ENCODE results near the gene HMCN2.
A peak's percentile ranks its signal among the peaks of the same experiment; 100 is the strongest.
"Not testable (repeated sequence)": the region's sequence is repeated elsewhere in the genome, so short reads cannot be mapped to it uniquely, and the experiment has no call there.

Gene HMCN2

DNA sequence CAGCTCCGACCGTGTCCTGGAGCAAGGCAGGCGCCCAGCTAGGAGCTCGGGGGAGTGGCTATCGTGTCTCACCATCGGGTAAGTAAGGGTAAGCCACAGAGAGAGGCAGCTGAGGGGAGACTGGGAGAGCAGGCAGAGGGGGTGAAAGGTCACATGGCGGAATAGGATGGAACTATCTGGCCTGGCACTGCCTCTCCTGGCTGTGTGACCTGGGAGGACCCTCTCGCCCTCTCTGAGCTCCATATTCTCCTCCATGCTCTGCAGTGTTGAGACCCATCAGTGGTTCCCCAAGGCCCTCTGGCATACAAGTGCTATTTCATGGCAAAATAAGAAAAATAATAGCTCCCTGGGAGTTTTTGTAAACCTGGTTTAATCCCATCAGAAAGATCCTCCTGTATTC lies 135.3 kb downstream of the HMCN2 start:
- DNase-seq = no peak

DNA sequence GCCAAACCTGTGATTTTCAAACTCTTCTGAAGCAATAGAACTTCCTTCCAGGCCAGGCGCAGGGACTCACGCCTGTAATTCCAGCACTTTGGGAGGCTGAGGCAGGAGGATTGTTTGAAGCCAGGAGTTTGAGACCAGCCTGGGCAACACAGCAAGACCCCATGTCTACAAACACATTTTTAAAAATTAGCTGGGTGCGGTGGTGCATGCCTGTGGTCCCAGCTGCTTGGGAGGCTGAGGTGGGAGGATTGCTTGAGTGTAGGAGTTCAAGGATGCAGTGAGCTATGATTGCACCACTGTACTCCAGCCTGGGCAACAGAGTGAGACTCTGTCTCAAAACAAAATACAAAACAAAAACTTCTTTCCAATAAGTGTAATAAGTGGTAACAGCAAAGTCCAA lies 136.2 kb downstream of the HMCN2 start:
- not testable (repeated sequence) for DNase-seq

DNA sequence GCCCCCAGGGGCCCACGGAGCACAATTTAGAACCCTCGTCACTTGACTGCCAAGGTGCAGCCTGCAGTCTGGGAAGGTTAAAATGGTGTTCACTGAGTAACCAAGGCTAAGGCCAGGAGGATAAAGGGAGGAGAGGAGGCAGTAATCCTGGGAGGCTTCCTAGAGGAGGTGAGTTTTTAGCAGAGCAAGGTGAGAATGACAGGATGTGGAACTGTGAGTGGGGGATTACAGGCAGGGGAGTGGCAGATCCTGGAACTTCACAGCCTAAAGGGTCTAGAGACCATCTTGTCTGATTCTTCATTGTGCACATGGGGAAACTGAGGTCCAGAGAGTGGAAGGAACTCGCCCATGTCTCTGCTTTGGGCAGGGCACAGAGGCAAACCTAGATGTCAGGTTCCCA lies 136.7 kb downstream of the HMCN2 start:
- no peak for DNase-seq

DNA sequence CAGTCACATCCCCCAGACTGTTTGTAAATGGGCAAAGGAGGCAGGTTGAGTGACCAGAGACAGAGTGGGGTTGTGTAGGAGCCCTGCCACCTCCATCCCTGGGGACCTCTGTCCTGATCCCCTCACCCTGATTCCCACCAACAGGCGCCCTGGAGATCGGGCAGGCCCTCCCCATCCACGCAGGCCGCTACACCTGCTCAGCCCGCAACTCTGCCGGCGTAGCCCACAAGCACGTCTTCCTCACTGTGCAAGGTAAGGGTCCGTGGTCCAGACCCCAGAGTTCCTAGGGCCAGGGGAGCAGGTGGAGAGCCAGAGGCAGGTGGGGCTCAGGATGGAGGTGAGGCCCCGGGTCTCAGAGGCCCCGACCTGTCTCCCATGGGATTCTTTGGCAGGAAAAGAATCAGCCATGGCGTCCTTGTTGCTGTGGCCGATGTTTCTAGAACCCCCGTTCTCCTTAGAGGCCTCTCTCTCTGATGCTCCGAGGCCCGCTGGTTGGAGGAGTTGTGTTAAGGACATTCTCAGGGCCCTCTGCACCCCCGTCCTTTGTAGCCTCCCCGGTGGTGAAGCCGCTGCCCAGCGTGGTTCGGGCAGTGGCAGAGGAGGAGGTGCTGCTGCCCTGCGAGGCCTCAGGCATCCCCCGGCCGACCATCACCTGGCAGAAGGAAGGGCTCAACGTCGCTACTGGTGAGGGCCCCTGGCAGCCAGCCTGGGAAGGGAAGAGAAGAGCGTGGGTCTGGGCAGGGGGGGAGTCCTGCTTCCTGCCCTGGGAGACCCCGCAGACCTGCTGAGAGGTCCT lies 137.3 kb downstream of the HMCN2 start:
- DNase-seq = no peak

DNA sequence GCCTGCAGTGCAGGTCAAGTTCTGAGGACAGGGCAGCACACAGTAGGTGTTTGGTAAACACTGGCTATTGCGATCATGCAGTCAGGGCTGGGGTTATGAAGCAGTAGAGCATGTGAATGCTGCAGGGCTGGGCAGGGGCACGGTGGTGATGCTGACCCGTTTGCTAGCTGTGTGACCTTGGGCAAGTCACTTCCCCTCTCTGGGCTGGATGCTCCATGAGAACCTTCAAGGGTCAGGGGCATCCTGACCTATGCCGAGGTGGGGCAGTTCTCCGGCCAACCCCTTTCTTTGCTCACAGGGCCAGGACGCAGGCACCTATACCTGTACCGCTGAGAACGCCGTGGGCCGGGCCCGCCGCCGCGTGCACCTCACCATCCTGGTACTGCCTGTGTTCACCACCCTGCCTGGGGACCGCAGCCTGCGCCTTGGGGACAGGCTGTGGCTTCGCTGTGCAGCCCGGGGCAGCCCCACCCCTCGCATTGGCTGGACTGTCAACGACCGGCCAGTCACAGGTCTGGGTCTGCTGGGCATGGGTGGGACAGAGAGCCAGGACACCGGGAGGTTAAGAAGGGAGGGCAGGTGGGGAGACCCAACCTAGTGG lies 140.2 kb downstream of the HMCN2 start:
- no peak for DNase-seq

DNA sequence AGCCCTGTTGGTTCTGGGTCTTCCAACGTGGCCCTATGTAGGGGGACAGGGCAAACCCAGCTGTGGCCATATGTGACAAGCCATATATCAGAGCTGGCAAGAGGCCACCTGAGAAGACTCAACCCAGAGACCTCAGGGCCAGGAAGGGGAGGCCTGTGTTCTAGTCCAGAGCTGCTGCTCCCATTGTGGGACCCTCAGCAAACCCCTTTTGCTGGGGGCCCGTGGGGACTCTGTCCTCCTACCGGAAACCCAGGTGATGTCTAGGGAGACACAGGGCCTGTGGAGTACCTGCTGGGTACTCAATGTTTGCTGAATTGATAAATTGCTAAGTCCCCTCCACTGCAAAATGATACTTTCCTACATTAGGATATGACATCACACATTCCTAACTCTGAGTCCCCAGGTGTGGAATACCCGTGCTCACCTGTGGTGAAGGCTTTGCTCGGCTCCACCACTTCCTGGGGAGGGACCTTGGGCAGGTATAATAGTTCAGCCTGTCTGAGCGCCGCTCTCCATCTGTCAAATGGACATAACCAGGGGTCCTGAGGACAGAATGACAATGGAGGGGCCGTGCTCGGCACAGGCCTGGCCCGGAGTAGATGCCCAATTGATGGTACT lies 140.8 kb downstream of the HMCN2 start:
- DNase-seq = no peak

DNA sequence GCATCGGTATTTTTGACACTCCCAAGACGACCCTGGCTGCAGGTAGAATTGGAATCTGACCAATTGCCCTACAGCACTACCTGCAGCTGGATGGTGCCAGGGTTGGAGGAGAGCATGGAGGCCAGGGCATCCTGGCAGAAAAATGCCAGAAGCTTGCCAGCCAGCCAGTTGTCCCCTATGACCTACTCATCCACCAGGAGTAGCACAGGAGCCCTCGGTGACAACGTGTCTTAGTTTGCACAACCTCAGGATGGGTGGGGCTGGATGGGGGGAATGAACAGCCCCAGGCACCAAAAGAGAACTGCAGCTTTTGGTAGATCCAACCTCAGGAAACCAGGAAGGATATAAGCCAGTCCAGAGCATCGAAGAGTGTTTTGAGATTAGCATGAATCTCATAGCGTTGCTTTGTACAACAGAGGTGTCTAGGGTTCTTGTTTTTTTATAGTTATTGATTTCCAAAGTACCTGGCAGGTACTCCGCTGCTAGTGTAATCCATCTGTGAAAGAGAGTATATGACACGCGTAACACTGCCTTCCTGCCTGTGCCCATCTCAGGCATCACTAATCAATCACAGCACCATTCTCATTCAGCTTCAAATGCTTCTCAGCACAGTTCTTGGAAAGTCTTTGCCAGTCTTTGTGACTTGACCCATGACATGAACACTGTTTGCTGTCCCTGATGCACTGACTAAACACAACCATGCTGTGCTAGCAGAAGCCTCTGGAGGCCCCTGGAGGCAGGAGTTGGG lies 142.5 kb downstream of the HMCN2 start:
- DNase-seq = no peak

DNA sequence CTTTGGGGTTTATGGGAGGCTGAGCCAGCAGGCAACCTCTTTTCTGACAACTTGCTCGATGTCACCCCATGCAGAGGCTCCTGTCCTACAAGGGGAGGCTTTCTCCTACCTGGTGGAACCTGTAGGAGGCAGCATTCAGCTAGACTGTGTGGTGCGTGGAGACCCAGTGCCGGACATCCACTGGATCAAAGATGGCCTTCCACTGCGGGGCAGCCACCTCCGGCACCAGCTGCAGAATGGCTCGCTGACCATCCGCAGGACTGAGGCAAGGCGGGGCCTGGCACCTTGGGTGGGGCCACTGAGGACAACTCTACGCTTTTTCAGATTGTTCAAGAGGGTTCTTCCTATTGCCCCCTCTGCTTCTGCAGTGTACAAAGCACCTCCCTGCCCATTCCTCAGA lies 143.1 kb downstream of the HMCN2 start:
- DNase-seq = no peak

DNA sequence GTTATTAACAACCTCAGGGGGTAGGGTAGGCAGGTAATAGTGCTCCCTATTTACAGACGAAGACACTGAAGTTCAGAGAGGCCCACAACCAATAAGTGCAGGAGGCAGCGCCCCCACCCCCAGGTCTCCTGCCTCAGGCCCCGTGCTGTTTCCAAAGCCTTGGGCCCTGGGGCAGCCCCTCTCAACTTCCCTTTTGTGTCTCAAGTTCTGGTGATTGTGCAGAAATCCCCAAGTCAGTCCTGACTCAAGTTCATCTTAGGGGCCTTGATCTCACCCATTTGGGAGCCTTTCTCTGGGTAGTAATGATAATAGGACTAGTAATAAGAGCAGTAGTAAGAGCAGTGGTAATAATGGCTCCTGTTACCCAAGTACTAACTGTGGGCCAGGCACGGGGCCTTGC lies 143.7 kb downstream of the HMCN2 start:
- DNase-seq = no peak

DNA sequence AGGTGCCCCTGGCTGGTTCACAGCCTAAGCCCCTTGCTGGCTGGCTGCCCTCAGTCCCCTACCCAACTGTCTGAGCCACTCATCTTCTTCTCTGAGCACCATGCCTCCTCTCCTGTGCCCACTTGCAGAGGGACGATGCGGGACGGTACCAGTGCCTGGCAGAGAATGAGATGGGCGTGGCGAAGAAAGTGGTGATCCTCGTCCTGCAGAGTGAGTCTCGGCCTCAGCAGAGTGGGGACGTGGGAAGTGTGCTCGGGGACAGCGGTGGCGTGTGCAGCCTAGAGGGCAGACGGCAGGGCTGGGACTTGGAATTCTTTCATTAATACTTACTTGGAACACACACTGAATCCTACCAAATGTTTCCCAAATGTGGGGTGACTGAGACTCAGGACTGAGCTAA lies 144.9 kb downstream of the HMCN2 start:
- DNase-seq = no peak

DNA sequence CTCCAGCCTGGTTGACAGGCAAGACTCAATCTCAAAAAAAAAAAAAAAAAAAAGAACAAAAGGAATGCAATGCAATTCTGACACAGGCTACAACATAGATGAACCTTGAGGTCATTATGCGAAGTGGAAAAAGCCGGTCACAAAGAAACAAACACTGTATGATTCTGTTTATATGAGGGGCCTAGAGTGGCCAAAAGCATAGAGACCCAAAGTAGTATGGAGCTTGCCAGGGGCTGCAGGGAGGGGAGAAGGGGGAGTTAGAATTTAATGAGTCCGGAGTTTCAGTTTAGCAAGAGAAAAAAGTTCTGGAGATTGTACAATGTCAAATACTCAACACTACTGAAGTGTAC lies 146.0 kb downstream of the HMCN2 start:
- no peak for DNase-seq

DNA sequence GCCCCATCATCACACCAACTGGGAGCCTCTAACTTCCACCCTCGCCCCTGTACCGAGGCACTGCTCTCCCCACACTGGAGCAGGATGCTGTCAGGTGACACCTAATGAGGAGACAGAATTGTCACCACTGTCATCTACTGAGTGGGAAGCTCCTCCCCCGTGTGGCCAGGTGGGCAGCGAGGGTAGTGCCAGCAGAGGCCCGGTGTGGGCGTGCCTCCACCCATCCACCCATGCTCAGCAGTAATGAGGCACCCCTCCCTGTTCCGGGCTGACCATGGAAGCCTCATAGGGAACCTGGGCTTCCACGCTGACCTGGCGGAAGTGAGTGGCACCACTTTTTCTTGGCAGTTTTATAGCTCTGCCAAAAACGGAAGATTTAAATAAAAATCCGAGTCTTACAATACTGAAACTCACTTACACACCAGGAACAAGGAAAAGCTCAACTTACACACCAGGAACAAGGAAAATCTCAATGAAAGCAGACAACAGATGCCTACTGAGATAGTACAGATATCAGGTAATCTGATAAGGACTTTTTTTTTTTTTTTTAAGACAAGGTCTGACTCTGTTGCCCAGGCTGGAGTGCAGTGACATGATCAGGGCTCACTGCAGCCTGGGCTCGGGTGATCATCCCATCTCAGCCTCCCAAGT lies 148.6 kb downstream of the HMCN2 start:
- no peak for DNase-seq

DNA sequence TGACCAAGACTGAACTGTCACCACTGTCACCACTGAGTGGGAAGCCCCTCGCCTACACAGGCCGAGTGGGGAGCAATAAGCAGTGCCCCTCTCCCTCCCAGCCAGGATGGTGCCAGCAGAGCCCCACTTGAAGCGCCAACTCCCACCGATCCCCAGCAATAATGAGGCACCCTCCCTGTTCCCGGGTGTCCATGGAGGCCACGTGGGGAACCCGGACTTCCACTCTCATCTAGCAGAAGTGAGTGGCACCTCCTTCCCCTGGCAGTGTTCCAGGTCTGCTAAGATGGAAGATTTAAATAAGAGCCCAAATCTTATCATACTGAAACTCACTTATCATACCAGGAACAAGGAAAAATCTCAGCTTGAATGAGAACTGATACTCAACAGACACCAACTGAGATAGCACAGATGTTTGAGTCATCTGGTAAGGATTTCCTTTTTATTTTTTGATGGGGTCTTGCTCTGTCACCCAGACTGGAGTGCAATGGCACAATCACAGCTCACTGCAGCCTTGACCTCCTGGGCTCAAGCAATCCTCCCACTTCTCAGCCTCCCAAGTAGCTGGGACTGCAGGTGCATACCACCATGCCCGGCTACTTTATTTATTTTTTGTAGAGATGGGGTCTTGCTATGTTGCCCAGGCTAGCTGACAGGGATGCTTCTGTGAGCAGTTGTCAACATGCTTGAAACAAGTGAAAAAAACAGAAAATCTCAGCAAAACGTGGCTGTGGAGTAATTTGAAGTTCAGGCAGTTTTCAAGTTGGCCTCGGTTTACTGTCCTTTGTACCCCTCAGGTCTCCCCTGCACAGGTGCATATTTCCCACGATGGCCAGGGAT lies 149.6 kb downstream of the HMCN2 start:
- no peak for DNase-seq

DNA sequence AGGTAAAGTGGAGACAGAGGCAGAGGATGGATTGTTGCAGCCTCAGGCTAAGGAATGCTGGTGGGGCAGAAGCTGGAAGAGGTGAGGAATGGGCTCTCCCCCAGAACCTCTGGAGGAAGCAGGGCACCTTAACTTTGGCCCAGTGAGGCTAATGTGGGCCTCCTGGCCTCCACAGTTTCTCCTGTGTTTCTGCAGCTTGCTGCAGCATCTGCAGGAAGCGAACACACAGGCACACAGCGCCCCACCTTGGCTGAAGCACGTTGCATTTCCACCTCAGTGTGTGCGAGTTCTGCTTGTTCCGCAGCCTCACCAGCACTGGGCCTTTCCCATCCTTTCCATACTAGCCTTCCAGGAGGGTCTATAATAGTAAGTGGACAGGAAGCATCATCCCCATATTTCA lies 152.0 kb downstream of the HMCN2 start:
- no peak for DNase-seq

DNA sequence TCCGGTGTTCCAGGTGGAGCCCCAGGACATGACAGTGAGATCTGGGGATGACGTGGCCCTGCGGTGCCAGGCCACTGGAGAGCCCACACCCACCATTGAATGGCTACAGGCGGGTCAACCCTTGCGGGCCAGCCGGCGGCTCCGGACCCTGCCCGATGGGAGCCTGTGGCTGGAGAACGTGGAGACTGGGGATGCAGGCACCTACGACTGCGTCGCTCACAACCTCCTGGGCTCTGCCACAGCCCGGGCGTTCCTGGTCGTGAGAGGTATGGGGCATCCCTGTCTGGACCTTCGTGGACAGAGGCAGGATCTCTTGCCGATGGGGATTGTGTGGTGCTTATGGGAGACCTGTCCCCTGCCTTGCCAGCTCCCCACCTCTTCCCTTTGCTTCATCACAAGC lies 153.2 kb downstream of the HMCN2 start:
- no peak for DNase-seq

DNA sequence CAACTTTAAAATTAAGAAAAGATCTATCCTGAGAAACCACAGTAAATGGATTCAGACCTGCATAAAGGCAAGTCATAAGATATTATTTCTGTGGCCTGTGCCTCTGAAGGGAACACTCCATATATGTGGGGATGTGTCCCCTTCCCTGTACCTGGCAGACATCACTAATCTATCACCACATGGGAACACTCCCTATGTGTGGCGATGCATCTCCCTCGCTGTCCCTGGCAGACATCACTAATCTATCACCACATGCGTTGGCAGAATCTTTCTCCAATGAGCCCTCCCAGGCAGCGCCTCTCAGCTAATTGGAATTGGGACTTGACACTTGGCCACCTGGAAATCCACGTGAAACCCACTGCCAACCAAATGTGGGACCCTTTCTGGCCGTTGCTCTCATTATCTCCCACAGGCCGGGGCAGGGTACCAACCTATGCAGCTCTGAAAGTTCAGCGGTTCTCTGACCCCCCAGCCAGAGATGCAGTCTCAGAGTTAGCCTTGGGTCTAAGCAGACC lies 154.0 kb downstream of the HMCN2 start:
- no peak for DNase-seq

DNA sequence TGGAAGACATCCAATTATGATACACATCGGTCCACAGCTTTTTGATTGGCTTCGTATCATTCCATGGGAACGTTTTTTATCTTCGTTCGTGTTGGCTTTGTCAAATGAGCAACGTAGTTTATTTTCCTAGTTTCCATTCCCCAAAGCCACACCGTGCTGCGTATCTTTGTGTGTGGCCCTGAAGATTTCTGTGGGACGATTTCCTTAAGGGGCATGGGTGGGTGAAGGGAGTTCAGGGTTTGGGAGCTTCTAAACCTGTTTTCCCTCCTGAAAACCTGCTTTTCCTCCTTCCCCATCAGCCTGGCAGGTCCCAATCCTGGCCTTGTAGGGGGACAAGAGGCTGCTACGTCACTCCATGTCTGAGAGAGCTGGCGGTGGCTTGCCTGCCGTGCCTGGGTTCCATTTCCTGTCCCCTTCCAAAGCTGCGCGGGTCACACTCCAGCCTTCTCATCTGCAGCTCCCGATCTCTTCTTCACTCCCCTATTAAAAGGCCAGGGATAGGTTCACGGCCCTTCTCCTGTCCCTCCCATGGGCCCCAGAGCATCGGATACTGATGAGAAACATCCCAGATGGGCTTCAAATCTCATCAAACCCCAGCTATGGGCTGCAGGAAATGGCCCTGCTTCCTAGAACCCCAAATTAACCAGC lies 155.7 kb downstream of the HMCN2 start:
- no peak for DNase-seq

DNA sequence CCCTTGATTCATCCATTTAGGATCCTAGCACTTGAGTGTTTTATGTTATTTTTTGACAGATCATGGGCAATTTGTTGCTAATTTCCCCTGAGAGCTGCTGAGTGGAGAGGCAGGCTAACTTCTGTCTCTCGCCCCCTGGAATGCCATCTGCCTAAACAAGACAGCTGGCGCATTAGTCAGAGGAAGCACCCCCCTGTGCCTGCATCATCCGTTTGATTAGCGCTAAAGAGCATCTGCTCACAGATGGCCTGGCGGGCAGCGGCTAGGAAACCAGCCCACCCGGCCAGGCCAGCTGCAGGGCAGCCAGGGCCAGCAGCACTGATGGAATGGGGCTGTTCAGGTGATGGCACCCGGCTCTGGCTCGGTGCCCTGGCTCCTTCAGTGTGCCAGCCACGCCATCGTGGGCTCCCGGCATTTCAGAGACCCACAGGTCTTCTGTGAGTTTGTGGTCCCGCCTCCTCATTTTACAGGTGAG lies 156.3 kb downstream of the HMCN2 start:
- peak; percentile 72 to 92 for DNase-seq

DNA sequence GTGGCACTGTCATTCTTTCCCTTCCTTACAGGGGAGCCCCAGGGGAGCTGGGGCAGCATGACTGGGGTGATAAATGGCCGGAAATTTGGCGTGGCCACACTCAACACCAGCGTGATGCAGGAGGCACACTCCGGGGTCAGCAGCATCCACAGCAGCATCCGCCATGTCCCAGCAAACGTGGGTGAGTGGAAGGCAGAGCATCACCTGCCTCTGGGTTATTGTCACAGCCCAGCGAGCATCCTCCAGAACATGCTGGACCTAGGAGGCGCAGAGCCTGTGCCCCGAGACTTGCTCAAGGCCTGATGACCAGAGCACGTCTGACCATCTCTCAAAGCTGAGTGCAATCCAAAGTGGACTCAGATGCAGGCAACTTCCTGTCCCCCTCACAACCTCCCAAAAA lies 157.0 kb downstream of the HMCN2 start:
- DNase-seq = no peak

DNA sequence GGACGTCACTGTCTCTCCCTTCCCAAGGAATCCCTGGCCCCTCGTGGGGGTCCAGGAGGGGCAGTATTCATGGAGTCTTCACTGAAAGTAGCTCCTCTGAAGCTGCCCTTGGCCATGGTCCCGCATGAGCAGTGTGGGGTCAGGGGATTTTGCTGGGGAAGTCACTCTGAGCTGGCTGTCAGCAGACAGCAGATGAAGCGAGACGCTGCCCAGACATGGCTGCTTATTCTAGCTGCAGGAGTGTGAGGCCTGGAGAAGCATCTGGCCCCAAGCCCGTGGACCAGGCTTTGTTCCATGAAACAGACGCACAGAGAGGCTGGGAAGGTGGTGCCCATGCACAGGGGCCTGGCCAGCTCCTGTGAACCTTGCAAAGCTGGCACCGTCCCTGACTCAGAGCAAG lies 157.7 kb downstream of the HMCN2 start:
- DNase-seq = peak; percentile 67 to 80
